Measurements from ENCODE around the gene ZNF587. TPM values are rescaled to one million over a fixed set of nuclear protein-coding genes. Genes with fewer than 3 reads are reported as not detected.
"Not testable (repeated sequence)": the region's sequence is repeated elsewhere in the genome, so short reads cannot be mapped to it uniquely, and the experiment has no call there.

Gene ZNF587
- polyA plus RNA-seq, 1 experiment: 15.7 TPM

GRCh38 chr19:57818378-57818777 lies 31.3 kb upstream of the ZNF587 start:
- Histone ChIP-seq H3K27me3 (ENCODE audit: control insufficient read depth, insufficient read depth, low read length) (no peaks in the 10 kb centered on the region), H3K9me3 (ENCODE audit: control insufficient read depth, insufficient read depth, low read length) (no peaks in the 10 kb centered on the region; the same call in 1 of the 2 replicates), H3K27ac (ENCODE audit: low read depth, low read length) (no peak overlapping the region), H3K4me3 (ENCODE audit: low read depth, low read length) (no peak overlapping the region)
- CTCF ChIA-PET: interaction anchor here (0.7 to 1.2 kb wide), 3 partner anchors 12 to 456 kb away, joined by 4 to 5 read pairs (median 4); partner anchors contain the start of genes ZNF587B and ZNF814
- DNase-seq (ENCODE audit: low read depth, low spot score): no peak
- no peak for TF ChIP-seq CTCF (IDR thresholded peaks at IDR 0.05; ENCODE audit: low read depth, low read length)
- POLR2A ChIA-PET: interaction anchor here (0.7 to 1.7 kb wide), 3 partner anchors 49 to 98 kb away, joined by 4 to 8 read pairs (median 7); partner anchors contain the start of gene ZNF586

GRCh38 chr19:57819475-57820148 lies 30.0 kb upstream of the ZNF587 start:
- Histone ChIP-seq H3K27ac (ENCODE audit: low read depth, low read length) (peak overlapping the region; percentile 93), H3K9me3 (ENCODE audit: control insufficient read depth, insufficient read depth, low read length) (no peaks in the 10 kb centered on the region; the same call in 1 of the 2 replicates), H3K27me3 (ENCODE audit: control insufficient read depth, insufficient read depth, low read length) (no peaks in the 10 kb centered on the region), H3K4me3 (ENCODE audit: low read depth, low read length) (peak overlapping the region; percentile 98)
- ChIA-PET CTCF (interaction anchor here (1.1 to 1.2 kb wide), 2 partner anchors 11 to 69 kb away, joined by 4 to 5 read pairs; partner anchors contain the start of genes ZNF587B and ZNF814), POLR2A (interaction anchor here (0.8 to 1.7 kb wide), 8 partner anchors 16 to 343 kb away, joined by 3 to 8 read pairs (median 4); partner anchors contain the start of genes ZNF586, ZNF587 and ZNF671)
- peak; percentile 79 for DNase-seq (ENCODE audit: low read depth, low spot score)
- no peak for TF ChIP-seq CTCF (IDR thresholded peaks at IDR 0.05; ENCODE audit: low read depth, low read length)

- DNase-seq (ENCODE audit: low read depth, low spot score): no peak
- Histone ChIP-seq H3K27me3 (ENCODE audit: control insufficient read depth, insufficient read depth, low read length) (no peaks in the 10 kb centered on the region), H3K9me3 (ENCODE audit: control insufficient read depth, insufficient read depth, low read length) (no peaks in the 10 kb centered on the region; the same call in 1 of the 2 replicates), H3K27ac (ENCODE audit: low read depth, low read length) (no peak overlapping the region), H3K4me3 (ENCODE audit: low read depth, low read length) (peak overlapping the region; percentile 98)
- ChIA-PET CTCF (no interaction called here), POLR2A (no interaction called here)
- TF ChIP-seq CTCF (IDR thresholded peaks at IDR 0.05; ENCODE audit: low read depth, low read length): no peak
Observed at GRCh38 chr19:57820599-57820998, 29.1 kb upstream of the ZNF587 start.

GRCh38 chr19:57821095-57821494 lies 28.6 kb upstream of the ZNF587 start:
- POLR2A ChIA-PET; CTCF ChIA-PET; DNase-seq (ENCODE audit: low read depth, low spot score); H3K27me3 ChIP-seq (ENCODE audit: control insufficient read depth, insufficient read depth, low read length); H3K9me3 ChIP-seq (ENCODE audit: control insufficient read depth, insufficient read depth, low read length); H3K27ac ChIP-seq (ENCODE audit: low read depth, low read length): not testable (repeated sequence)
- peak overlapping the region; percentile 98; the same call in 1 of the 2 replicates for H3K4me3 ChIP-seq (ENCODE audit: low read depth, low read length)

- H3K9me3 ChIP-seq (ENCODE audit: control insufficient read depth, insufficient read depth, low read length); H3K27me3 ChIP-seq (ENCODE audit: control insufficient read depth, insufficient read depth, low read length); DNase-seq (ENCODE audit: low read depth, low spot score); CTCF ChIA-PET; H3K27ac ChIP-seq (ENCODE audit: low read depth, low read length); H3K4me3 ChIP-seq (ENCODE audit: low read depth, low read length); POLR2A ChIA-PET: not testable (repeated sequence)
Observed at GRCh38 chr19:57821501-57821900, 28.2 kb upstream of the ZNF587 start.

GRCh38 chr19:57823155-57823554 lies 26.5 kb upstream of the ZNF587 start:
- H3K27ac ChIP-seq (ENCODE audit: low read depth, low read length); POLR2A ChIA-PET; H3K4me3 ChIP-seq (ENCODE audit: low read depth, low read length); DNase-seq (ENCODE audit: low read depth, low spot score); CTCF ChIA-PET; H3K27me3 ChIP-seq (ENCODE audit: control insufficient read depth, insufficient read depth, low read length); H3K9me3 ChIP-seq (ENCODE audit: control insufficient read depth, insufficient read depth, low read length): not testable (repeated sequence)

GRCh38 chr19:57823608-57824007 lies 26.1 kb upstream of the ZNF587 start:
- H3K27me3 ChIP-seq (ENCODE audit: control insufficient read depth, insufficient read depth, low read length); H3K9me3 ChIP-seq (ENCODE audit: control insufficient read depth, insufficient read depth, low read length); H3K27ac ChIP-seq (ENCODE audit: low read depth, low read length); DNase-seq (ENCODE audit: low read depth, low spot score); H3K4me3 ChIP-seq (ENCODE audit: low read depth, low read length); CTCF ChIA-PET; POLR2A ChIA-PET: not testable (repeated sequence)
